Hematopoietic multipotent progenitor cell treated with erythropoietin and hydrocortisone succinate and interleukin-3 and kit ligand, for 4 days (in vitro differentiated cells): ENCODE results near the gene OR2T6.
"Not testable (repeated sequence)": the region's sequence is repeated elsewhere in the genome, so short reads cannot be mapped to it uniquely, and the experiment has no call there.

Experiments used
- DNase-seq: peaks from one replicate; pipeline ENCODE4 v3.0.0-alpha.2; 2015

OR2T6 gene

GRCh38 chr1:248375446-248375845 is at the start of gene OR2T6:
OR2T6 (plus strand) TSS chr1:248375746; CDS start chr1:248387609, 11,863 bp downstream.
- DNase-seq = no peak

- DNase-seq = no peak
These were observed 32.1 kb upstream of the OR2T6 start for GRCh38 chr1:248343451-248343850.

DNA sequence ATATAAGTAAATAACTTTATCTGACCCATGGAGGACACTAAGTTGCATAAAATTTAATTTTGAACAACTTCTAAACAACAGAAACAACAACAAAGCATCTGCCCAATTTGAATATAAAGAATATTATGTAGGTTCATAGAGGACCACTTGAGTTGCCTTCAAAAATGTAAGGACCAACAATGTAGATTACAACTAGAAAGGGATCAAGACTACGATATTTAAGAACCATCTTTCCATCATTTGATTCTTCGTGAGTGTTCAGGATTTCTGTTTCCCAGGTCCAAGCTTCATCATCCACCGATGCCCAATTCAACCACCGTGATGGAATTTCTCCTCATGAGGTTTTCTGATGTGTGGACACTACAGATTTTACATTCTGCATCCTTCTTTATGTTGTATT is 27.1 kb upstream of the OR2T6 start, which contains the start of gene OR14C36:
Gene OR14C36 (plus strand): TSS at position 301 of the 400 bp plus-strand sequence. CDS start 0 bp downstream, at position 301.
- no peak for DNase-seq

- no peak for DNase-seq
These were observed 16.1 kb upstream of the OR2T6 start for GRCh38 chr1:248359415-248359814.

- DNase-seq = no peak
These were observed 14.3 kb upstream of the OR2T6 start, which contains the start of gene OR2T4 for GRCh38 chr1:248361121-248361715. OR2T4 (plus strand) TSS chr1:248361665; CDS start chr1:248361665, 0 bp downstream.

DNA sequence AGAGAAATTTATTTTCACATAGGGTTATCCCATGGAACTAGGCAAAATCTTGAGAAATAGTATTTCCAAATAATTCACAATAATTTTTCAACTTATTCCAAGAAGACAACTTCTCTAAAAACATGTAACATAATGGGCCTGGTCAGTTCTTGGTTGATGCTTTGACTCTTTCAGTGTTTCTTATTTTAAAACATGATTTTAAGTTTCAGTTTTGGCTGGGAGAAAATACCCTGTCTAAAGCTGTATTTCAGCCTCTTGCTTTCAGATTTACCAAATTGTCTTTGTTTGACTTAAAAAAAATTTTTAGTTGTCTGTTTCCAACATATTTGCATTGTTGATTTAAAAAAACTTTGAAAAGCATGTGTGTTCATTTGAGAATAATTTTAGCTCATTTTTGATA is 8.9 kb upstream of the OR2T6 start:
- DNase-seq = no peak

DNA sequence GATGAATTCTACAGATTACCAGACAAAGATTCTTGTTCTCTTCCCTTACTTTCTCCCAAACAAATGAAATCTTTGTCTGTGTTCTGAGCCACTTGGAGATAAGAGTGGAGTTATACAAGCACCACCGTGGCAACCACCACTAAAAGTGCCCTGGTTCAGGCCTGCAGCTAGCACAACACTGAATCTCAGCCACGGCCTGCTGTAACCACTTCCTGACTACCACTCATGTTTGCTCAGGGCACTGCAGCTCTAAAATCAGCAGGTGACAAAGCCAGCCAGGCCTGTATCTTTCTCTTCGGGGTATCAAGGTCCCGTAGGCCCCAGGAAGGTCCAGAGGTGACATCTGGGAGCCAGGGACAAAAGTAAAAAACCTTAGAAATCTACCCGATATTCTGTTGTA is 3.2 kb upstream of the OR2T6 start:
- DNase-seq = peak; percentile 37

DNA sequence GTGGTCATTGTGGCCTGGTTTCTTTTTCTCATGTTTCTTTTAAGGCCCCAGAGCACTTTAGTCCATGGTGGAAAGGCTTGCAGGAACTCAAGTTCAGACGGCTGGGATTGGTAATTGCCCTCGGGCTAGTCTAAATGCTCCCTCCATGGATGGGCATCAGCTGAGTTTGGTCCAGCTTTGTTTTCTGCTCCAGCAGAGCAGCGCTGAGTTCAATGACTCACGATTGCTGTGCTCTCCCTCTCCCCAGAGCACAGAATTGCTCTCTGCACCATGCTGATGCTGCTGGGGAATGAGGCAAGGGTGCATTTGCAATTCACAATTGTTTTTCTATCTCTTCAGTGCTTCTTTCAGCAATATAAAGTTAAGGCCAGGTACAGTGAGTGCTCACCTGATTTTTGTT is 1.8 kb upstream of the OR2T6 start:
- DNase-seq = no peak

- peak; percentile 54 for DNase-seq
These were observed 1.4 kb downstream of the OR2T6 start for GRCh38 chr1:248376916-248377315.

DNA sequence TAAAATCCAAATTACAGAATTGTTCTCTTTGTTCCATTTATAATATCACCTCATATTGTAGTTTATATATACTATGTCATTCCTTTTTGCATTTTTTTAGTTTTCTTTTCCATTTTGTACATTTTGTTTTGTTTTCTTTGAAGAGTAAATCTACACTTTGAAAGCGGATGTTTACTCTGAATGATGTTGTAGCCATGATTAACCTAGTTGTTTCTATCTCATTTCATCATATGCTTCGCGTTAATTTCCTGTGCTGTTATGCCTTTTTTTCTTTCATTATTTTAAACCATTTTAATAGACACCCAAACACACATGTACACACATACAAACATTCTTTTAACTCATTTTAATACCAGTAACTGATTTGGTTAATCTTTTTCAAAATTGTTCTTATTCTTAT is 5.3 kb downstream of the OR2T6 start:
- DNase-seq = no peak

GRCh38 chr1:248388426-248388825 is 12.9 kb downstream of the OR2T6 start:
- peak; percentile 55 for DNase-seq

DNA sequence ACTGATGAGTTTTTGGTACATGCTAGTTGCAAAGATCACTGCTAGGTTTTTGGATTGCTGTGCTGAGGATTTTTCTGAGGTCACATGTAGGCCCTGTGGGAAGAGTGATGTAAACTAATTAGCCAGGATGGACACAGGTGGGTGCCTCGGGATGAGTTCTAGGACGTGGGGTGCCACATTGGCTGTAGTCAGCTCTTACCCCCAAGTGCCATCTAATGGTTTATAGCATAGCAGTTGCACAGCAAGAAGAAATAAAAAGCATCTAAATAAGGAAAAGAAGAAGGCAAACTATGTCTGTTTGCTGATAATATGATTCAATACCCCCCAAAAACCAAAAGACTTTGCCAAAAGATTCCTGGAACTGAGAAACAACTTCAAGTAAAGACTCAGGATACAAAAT is 17.5 kb downstream of the OR2T6 start:
- no peak for DNase-seq

- no peak for DNase-seq
These were observed 27.2 kb downstream of the OR2T6 start, which contains the start of gene OR2T1 for GRCh38 chr1:248402748-248403147. OR2T1 (plus strand) TSS chr1:248403048; CDS start chr1:248406148, 3,100 bp downstream.

DNA sequence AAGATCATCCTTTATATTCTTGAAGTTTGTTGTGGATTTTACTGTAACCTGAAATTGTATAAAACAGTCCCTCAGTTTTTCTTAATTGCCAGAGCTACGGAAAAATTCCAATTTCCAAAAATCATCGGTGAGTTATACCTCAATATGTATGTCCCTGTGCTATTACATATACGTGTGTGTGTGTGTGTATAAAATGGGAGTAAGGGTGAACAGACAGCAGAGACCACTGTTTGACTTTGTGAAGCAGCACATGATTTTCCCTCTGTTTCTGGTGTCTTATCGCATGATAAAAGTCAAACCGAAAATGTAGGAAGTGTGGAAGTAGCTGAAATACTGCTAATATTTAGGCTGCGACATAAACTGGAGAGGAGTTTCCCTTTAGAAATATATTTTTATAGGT is 28.5 kb downstream of the OR2T6 start:
- peak; percentile 53 for DNase-seq

DNA sequence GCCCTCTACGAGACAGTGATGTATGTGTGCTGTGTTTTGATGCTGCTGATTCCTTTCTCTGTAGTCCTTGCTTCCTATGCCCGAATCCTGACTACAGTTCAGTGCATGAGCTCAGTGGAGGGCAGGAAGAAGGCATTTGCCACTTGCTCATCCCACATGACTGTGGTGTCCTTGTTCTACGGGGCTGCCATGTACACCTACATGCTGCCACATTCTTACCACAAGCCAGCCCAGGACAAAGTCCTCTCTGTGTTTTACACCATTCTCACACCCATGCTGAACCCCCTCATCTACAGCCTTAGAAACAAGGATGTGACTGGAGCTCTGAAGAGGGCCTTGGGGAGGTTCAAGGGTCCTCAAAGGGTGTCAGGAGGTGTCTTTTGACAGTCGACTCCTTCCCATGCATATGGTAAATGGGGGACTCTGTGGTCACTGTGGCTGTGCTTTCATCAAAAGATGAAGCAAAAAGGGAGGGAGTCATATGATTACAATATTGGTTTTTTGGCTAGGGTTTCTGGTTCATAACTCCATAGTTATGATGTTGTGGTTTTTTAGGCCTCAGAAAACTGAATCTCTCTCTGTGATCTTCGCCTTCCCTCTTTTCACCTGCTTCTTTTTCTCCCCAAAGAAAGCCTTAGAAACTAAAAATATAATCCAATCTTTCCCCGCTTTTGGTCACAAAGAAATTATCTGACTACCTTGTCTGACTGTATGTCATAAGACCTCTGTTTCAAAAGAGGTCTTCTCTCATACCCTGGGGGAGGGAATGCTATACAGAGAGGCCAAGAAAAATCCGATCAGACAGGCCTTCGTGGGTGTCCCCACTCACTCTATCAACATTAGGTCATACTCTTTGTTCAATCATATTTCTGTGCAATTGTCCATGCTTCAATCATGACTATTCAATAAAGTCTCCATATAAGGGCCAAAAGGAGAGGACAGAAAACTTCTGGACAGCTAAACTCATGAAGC is 31.5 kb downstream of the OR2T6 start:
- DNase-seq = no peak

- DNase-seq = no peak
These were observed 40.7 kb downstream of the OR2T6 start for GRCh38 chr1:248416226-248416625.

DNA sequence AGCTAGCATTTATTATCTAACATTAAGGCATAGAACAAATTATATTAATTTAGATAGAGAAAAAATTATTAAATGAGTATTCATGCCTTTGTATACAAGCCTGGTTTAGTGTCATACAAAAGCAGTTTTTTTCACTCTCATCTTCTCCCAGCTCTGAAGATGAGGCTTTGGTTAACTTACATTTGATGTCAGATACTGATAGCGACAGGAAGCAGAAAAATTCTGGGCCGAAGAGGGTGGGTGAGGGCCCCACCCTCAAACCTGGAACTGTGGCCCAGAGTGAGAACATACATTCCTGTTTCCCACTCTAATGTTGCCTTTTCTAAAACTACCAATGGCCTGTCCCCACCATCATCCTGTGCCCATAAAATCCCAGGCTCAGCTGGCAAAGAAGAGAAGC is 42.3 kb downstream of the OR2T6 start:
- DNase-seq = no peak

DNA sequence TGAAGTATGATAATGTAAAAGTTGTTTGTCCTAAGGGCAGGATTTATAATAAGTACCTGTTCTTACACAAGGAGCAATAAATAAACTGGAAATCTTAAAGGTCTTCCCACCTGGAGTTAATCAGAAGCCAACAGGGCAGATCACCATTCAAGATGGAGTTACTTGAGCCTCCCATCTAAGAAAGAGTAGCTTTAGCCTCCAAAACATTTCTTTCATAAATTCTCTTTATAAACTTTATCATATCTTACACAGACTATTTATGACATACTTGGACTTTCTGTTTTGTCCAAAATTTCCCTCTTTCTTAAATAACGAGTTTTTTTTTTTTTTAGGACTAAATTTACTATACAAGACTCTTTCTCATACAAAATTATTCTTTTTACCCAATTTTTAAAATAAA is 45.8 kb downstream of the OR2T6 start:
- peak; percentile 9 for DNase-seq

- not testable (repeated sequence) for DNase-seq
These were observed 52.1 kb downstream of the OR2T6 start for GRCh38 chr1:248427526-248428191.

DNA sequence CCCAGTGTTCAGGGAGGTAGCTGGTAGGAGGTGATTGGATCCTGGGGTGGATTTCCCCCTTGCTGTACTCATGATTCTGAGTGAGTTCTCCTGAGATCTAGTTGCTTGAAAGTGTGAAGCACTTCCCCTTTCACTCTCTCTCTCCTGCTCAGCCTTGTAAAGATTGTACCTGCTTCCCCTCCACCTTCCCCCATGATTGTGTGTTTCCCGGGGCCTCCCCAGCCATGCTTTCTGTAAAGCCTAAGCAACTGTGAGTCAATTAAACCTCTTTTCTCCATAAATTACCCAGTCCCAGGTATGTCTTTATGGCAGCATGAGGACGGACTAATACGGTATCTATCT is 52.6 kb downstream of the OR2T6 start:
- not testable (repeated sequence) for DNase-seq

- not testable (repeated sequence) for DNase-seq
These were observed 56.1 kb downstream of the OR2T6 start for GRCh38 chr1:248431683-248432082.

DNA sequence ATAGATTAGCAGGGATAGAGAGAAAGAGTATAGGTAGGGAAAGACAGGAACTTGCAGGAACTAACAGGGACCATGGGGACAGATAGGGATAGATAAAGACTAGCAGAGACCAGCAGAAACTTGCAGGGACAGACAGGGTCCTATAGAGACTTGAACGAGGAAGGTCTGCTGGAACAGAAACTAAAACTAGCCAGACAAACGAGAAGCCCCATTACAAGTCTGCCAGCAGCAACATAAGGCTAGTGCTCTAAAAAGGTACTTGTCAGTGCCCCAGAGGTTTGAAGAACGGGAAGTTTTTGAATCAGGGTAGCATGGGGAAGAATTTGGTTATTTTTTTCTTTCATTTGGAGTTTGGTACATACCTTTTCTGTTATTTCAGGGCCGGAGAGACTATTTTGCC is 56.7 kb downstream of the OR2T6 start:
- DNase-seq = not testable (repeated sequence)

- DNase-seq = not testable (repeated sequence)
These were observed 58.4 kb downstream of the OR2T6 start for GRCh38 chr1:248433811-248434415.
